Measurements from ENCODE around the gene DUXA.

DNA sequence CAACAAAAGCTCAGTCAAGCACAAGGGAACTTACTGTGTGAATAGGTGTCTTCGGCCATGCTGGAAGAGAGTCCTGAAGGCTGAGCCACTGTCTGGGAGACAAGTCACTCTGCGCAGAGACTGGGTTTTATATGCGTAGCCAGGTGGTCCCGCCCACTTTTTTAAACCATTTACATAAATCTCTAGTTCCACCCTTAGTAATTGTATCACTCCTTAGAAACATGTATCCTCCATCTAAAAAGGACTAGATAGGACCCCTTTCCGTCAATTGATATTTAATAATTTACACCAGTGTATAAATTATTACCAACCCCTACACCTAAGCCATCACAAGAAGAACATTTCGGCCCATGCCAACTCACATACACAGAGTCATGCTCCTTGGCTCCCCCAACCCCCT lies at the start of gene DUXA:
- TF ChIP-seq, protein P1, sequence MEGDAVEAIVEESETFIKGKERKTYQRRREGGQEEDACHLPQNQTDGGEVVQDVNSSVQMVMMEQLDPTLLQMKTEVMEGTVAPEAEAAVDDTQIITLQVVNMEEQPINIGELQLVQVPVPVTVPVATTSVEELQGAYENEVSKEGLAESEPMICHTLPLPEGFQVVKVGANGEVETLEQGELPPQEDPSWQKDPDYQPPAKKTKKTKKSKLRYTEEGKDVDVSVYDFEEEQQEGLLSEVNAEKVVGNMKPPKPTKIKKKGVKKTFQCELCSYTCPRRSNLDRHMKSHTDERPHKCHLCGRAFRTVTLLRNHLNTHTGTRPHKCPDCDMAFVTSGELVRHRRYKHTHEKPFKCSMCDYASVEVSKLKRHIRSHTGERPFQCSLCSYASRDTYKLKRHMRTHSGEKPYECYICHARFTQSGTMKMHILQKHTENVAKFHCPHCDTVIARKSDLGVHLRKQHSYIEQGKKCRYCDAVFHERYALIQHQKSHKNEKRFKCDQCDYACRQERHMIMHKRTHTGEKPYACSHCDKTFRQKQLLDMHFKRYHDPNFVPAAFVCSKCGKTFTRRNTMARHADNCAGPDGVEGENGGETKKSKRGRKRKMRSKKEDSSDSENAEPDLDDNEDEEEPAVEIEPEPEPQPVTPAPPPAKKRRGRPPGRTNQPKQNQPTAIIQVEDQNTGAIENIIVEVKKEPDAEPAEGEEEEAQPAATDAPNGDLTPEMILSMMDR (IDR thresholded peaks at IDR 0.05), result no peak
- TF ChIP-seq POLR2AphosphoS5 (IDR thresholded peaks at IDR 0.05; ENCODE audit: insufficient read depth in 1 of 2, low read depth in 1 of 2), result no peak

Data from vagina (tissue), 2 donors.